Measurements from ENCODE around the gene ZNF679.

The ZNF679 gene

GRCh38 chr7:64184376-64184775 is 43.9 kb upstream of the ZNF679 start:
- TF ChIP-seq USF1 (IDR thresholded peaks at IDR 0.05), result no peak

- TF ChIP-seq CEBPB (IDR thresholded peaks at IDR 0.05) (no peak), RAD21 (IDR thresholded peaks at IDR 0.05; ENCODE audit: low read depth) (no peak), TAF1 (IDR thresholded peaks at IDR 0.05; ENCODE audit: low read depth) (no peak)
These were observed 40.9 kb upstream of the ZNF679 start for GRCh38 chr7:64187408-64187807.

- no peak for TF ChIP-seq CEBPB (IDR thresholded peaks at IDR 0.05)
- TF ChIP-seq ZBTB7A (IDR thresholded peaks at IDR 0.05; ENCODE audit: low read depth), result no peak
- TF ChIP-seq FOXM1 (IDR thresholded peaks at IDR 0.05; ENCODE audit: borderline replicate concordance, low read depth), result no peak
These were observed 36.0 kb upstream of the ZNF679 start for GRCh38 chr7:64192148-64192704.

- TF ChIP-seq REST (IDR thresholded peaks at IDR 0.05; ENCODE audit: low read depth), result no peak
- no peak for TF ChIP-seq TCF12 (IDR thresholded peaks at IDR 0.05; ENCODE audit: low read depth)
- no peak for TF ChIP-seq NFIC (IDR thresholded peaks at IDR 0.05)
- TF ChIP-seq EGR1 (IDR thresholded peaks at IDR 0.05), result no peak
- TF ChIP-seq MAX (IDR thresholded peaks at IDR 0.05), result no peak
These were observed 35.5 kb upstream of the ZNF679 start for GRCh38 chr7:64192775-64193174.

GRCh38 chr7:64206903-64207302 is 21.4 kb upstream of the ZNF679 start, which contains the start of gene ZNF735:
ZNF735 (plus strand) TSS chr7:64207203; CDS start chr7:64207203, 0 bp downstream.
- no peak for TF ChIP-seq RAD21 (IDR thresholded peaks at IDR 0.05; ENCODE audit: low read depth)
- TF ChIP-seq YY1 (IDR thresholded peaks at IDR 0.05; ENCODE audit: low read depth), result no peak
- TF ChIP-seq ZBTB7A (IDR thresholded peaks at IDR 0.05; ENCODE audit: low read depth), result no peak
- TF ChIP-seq CEBPB (IDR thresholded peaks at IDR 0.05), result no peak
- no peak for TF ChIP-seq TCF12 (IDR thresholded peaks at IDR 0.05; ENCODE audit: low read depth)
- no peak for TF ChIP-seq MAX (IDR thresholded peaks at IDR 0.05)
- TF ChIP-seq TAF1 (IDR thresholded peaks at IDR 0.05; ENCODE audit: low read depth), result no peak
- no peak for TF ChIP-seq TEAD4 (IDR thresholded peaks at IDR 0.05)
- no peak for TF ChIP-seq FOXM1 (IDR thresholded peaks at IDR 0.05; ENCODE audit: borderline replicate concordance, low read depth)
- no peak for TF ChIP-seq REST (IDR thresholded peaks at IDR 0.05; ENCODE audit: low read depth)

- TF ChIP-seq USF1 (IDR thresholded peaks at IDR 0.05), result no peak
- no peak for TF ChIP-seq MAX (IDR thresholded peaks at IDR 0.05)
- no peak for TF ChIP-seq REST (IDR thresholded peaks at IDR 0.05; ENCODE audit: low read depth)
- no peak for TF ChIP-seq NFIC (IDR thresholded peaks at IDR 0.05)
- no peak for TF ChIP-seq YY1 (IDR thresholded peaks at IDR 0.05; ENCODE audit: low read depth)
- no peak for TF ChIP-seq CEBPB (IDR thresholded peaks at IDR 0.05)
- TF ChIP-seq ZBTB7A (IDR thresholded peaks at IDR 0.05; ENCODE audit: low read depth), result no peak
- TF ChIP-seq EP300 (IDR thresholded peaks at IDR 0.05; ENCODE audit: borderline replicate concordance), result no peak
- TF ChIP-seq TEAD4 (IDR thresholded peaks at IDR 0.05), result no peak
- TF ChIP-seq EGR1 (IDR thresholded peaks at IDR 0.05), result no peak
- TF ChIP-seq TAF1 (IDR thresholded peaks at IDR 0.05; ENCODE audit: low read depth), result no peak
- no peak for TF ChIP-seq FOXM1 (IDR thresholded peaks at IDR 0.05; ENCODE audit: borderline replicate concordance, low read depth)
- no peak for TF ChIP-seq TCF12 (IDR thresholded peaks at IDR 0.05; ENCODE audit: low read depth)
- no peak for TF ChIP-seq CREB1 (IDR thresholded peaks at IDR 0.05; ENCODE audit: low read depth)
- no peak for TF ChIP-seq RAD21 (IDR thresholded peaks at IDR 0.05; ENCODE audit: low read depth)
These were observed 4.9 kb upstream of the ZNF679 start for GRCh38 chr7:64223366-64223765.

All from Ishikawa (cell line).